CD4-positive, alpha-beta T cell treated with Interleukin-17A for 4 hours (primary cell): ENCODE data around the gene THADA.
"Not testable (repeated sequence)": the region's sequence is repeated elsewhere in the genome, so short reads cannot be mapped to it uniquely, and the experiment has no call there.

ENCODE experiments used
- DNase-seq: peaks from one replicate; pipeline ENCODE4 v3.0.0-alpha.2; 2020; ENCODE audit warnings: mixed read lengths

The THADA gene

DNA sequence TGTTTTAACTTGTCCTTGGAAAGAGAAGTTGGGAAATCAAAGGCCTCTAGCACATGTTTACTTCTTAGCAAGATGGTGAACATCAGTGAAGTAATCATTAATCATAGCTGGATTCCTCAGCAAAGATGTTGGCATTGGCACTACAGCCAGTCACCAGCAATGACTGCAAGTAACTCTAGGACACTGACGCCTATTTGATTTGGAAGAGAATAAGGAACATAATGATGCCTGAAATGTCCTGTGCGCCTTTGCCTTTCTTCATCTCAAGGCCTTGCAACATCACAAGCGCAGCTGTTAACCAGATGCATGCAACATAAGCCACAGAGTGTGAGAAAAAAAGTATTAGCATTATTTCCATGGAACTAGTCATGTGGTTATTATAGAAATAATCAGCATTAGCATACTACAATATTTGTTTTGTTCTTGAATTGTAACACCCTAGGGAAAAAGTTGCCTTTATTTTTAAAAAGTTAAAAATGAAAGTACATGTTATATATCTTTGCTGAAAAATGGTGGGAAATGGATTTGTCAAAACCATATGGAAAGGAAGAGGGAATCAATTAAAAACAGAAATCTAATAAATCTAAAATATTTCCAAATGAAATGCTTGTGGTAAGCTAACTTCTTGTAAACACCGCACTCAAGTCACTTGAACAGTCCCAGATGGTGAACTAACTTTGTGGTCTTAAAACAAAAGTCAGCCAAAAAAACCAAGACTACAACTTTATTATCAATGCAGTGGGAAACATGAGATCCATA is 55.6 kb downstream of the THADA start:
- no peak for DNase-seq

DNA sequence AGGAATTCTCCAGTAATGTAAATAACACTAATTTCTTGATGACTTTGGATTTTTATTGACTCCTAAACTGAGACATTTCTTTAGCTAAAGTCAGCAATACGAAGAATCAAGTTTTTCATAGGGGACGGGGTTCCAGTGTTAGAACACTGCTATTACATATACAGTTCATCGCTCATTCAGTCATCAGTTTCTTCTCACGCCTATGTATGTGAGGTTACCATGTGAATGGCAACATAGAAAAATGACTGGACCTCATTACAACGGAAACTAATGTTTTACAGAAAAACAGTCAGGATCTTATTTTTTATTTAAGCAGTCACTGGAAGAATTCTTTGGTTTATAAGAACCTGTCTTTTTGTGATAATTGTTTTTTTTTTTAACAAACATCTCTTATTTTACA is 56.4 kb downstream of the THADA start:
- DNase-seq: no peak

DNA sequence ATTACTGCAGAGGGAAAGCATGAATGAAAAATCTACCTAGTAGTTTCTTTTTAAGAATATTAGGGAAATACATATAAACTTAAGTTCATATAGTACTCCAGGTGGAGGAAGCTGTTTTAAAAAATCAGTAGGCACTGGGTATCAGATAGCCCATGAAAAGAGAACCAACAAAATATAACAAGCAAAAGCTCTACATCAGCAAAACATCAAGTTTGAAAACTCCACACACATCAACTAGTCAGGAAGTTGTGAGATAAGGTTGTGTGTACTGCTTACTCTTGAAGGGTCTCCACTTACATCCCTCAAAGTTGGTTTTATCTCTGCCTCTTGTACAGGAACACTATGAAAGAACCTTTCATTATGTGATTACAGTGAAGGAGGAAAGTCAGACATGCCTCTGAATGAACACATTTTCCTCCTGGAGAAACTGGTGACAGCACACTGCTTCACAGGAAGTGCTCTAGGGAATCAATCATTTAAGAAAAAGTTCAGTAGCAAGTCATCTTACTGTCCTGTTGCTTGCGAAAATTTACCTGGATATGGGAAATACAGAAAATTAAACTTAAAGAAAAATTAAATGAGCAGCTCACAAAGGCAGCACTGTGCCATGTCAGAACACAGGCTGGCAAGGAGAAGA is 57.7 kb downstream of the THADA start:
- no peak for DNase-seq

DNA sequence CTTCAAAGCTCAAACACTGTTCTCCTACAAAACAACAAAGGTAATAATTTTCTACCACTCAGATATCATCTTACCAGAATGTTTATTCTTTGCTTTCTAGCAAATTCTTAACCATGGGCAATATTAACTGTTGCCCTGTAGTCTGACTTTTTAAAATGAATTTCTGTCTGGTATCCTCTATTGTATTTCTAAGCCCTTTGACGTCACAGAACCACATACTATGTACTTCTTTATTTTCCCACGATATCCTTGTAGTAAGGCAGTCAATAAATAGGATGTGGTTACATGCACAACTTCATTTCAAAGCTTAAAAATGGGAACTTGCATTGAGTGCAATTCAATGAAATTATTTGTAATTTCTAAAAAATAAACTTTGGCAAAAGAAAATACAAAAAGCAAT is 58.7 kb downstream of the THADA start:
- no peak for DNase-seq

DNA sequence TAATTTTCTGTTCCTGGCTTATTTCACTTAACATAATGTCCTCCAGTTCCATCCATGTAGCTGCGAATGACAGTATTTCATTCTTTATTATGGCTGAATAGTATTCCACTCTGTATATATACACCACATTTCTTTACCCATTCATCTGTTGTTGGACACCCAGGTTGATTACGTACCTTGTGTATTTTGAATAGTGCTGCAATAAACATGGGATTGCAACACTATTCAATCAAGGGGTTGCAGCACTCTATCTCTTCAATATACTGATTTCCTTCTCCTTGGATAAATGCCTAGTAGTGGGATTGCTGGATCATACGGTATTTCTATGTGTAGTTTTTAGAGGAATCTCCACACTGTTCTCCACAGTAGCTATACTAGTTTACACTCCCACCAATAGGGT is 61.3 kb downstream of the THADA start:
- no peak for DNase-seq

DNA sequence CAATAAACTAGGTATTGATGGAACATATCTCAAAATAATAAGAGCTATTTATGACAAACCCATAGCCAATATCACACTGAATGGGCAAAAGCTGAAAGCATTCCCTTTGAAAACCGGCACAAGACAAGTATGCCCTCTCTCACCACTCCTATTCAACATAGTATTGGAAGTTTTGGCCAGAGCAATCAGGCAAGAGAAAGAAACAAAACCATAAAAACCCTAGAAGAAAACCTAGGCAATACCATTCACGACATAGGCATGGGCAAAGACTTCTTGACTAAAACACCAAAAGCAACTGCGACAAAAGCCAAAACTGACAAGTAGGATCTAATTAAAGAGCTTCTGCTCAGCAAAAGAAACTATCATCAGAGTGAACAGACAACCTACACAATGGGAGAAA is 63.3 kb downstream of the THADA start:
- DNase-seq: not testable (repeated sequence)

DNA sequence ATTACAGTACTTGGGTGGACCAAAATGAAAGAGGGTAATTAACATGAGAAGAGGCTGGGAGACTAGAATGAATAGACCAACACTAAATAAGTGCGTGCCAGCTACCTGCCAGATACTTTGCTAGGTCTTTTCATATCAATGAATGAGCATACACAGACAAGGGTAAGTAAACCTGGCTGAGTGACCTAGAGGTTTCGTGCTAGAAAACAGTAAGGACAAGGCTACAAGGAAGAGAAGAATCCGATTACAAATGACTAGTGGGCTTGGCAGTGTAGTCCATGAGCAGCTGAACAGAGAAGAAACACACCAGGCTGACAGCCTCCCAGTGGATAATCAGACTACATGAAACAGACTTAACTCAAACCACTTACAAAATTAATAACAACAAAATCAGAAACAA is 64.6 kb downstream of the THADA start:
- no peak for DNase-seq

DNA sequence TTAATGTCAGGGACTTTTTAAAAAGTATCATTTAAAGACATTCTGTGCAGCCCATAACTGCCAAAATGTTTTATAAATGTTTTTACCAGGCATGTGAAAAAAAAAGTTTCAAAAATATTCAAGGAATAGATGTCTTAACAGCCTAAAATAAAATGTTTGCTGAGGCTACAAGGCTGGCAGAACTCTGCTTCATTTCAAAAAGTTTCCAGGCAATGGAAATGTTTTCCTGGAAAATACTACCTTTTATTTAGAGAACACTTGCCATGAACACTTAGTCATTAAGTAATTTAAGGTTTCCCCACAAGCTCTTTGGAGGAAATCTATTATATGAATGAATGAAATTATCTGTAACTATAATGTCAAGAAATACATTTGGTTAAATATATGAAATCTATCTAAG is 68.8 kb downstream of the THADA start:
- no peak for DNase-seq

DNA sequence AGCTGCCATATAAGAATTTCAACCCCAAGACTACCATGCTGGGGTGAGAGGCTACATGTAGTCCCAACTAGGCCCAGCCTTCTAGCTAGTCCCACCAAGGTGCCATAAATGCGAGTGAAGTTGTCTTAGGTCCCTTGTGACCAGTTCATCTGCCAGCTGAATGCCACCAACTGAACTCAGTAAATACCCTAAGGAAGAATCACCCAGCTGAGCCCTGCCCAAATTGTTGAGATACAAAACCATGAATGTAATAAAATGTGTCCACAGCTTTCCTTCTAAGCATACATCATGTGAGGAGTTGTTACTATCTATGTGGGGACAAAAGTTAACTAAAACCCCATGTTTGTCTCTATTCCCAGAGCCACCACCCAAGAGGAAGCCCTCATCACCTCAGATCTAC is 70.3 kb downstream of the THADA start:
- no peak for DNase-seq

DNA sequence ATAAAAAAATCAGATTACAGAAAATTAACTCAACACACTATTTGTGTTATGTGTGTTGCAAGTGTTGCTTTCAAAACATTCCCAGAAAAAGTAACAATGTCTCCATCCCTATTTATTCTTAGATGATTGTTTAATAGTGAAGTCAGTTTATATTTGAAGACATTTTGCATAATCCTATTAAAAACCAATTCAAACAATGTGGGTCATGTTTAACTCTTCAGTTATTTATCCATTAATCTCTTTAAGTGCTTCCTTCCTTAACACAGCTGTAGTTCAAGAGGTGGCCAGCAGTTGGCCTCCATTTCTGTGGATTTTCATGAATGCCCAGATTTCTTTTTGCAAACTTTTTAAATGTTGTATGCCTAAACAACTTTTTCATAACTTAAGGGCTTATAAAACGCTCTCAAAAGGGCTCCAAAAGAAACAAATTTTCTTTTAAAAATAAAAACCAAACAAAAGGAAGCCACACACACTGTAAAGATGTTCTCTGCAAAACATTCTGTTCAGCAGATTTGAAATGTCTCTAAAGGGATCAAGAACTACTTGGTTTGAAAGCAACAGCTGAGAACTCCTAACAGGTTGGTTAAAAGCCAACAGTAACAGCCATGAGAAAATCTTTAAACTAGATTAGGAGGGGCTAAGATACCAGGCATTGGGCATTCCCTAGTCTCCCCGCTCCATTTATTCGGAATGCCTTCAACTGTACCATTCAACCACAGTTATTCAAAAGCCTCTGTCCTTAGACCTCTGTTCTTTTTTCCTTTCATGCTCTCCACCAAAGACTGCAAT is 71.5 kb downstream of the THADA start:
- DNase-seq: no peak

DNA sequence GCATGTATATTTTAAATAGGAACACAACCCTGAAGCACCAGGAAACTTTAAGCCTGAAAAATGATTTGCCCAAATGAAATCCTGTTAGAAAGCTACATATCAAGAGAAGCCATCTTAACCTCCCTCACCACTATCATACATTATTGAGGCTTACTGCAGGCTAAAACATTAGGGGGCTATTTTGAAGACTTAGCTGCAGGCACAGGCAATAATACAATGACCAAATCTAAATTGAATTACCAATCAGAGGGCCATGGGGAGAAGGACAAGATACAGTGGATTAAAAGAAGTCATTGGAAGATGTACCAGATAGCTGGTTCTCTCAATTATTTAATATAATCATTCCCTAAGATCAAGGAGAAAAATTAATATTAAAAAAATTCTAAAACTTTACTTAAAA is 73.7 kb downstream of the THADA start:
- no peak for DNase-seq

DNA sequence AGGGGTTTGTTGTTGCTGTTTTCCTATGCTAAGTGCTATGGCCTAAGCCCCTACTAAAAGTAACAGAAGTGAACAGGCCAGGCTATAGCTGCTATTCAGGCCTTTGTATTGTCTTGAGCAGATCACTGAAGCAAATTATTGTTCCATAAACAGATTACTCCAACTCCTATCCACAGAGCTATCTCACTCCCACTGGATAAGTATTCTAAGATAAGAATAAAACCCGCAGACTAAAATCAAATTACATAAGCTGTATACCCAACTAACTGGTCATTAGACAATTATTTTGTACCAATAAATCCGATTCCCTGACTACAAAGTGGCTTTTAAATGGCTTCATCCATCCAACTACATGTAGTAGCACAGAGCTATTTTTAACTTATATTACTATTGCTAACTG is 74.3 kb downstream of the THADA start:
- no peak for DNase-seq

DNA sequence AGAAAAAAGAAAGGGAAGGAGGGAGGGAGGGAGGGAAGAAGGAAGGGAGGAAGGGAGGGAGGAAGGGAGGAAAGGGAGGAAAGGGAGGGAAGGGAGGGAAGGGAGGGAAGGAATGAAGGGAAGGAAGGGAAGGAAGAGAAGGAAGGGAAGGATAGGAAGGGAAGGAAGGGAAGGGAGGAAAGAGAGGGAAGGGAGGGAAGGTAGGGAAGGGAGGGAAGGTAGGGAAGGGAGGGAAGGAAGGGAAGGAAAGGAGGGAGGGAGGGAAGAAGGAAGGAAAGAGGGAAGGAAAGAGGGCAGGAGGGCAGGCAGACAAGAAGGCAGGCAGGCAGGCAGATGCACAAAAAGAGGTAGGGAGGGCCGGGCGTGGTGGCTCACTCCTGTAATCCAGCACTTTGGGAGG is 74.9 kb downstream of the THADA start:
- no peak for DNase-seq

DNA sequence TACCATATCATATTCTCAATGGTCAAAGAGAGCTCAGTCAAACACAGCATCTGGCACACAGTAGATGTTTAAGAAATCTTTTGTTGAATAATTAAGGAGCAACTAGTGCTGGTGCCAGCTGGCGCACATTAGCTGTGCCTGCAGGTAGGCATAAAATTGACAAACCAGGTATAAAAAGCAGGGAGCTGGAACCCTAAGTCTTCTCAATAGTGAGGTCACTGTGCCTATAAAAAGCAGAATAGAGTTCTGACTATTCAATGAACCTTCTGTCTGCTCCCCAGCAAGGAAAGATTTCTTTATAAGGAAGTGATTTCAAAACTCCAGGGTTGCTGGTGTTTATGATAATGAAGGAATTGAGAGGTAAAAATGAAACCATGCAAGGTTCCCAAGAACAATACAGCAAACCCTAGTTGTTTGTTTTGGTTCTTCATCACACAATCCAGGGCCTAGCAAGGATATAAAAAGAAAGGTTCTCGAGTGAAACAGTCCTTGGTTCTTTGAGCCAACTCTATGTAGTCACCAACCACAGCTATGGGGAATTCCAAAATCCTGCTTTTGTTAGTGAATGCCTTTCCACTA is 76.1 kb downstream of the THADA start:
- no peak for DNase-seq

DNA sequence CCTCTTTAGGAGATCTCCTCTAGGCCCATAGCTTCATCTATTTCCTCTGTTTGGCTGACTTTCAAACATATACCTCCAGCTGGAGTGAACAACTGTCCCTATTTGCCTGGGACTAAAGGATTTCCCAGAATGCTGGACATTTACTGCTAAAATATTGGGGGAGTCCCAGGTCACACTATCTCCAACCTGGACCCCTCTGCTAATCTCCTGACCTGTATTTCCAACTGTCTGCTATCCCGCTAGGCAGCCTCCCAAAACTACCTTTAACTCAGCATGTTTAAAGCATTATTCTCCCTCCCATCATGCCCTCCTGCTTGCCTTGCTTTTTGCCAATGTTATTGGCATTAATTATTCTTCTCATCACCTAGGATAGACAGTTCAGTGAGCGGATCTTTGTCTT is 77.1 kb downstream of the THADA start:
- DNase-seq: no peak

DNA sequence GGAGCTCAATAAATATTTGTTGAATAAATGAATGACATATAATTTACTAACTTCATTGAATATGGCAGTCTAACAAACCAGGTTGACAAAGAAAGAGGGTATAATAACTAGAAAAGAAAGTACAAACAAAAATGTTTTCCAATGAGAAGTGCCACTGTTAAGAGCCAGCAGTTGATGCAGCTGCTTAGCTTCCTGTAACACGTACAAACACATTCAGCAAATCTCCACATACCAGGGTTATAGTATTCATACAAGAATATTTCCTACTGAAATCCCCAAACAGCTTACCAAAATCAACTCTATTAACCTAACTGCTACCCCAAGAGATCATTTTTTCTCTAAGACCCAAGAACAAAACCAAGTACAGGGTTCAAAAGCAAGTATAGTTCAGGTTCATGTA is 77.7 kb downstream of the THADA start:
- no peak for DNase-seq

DNA sequence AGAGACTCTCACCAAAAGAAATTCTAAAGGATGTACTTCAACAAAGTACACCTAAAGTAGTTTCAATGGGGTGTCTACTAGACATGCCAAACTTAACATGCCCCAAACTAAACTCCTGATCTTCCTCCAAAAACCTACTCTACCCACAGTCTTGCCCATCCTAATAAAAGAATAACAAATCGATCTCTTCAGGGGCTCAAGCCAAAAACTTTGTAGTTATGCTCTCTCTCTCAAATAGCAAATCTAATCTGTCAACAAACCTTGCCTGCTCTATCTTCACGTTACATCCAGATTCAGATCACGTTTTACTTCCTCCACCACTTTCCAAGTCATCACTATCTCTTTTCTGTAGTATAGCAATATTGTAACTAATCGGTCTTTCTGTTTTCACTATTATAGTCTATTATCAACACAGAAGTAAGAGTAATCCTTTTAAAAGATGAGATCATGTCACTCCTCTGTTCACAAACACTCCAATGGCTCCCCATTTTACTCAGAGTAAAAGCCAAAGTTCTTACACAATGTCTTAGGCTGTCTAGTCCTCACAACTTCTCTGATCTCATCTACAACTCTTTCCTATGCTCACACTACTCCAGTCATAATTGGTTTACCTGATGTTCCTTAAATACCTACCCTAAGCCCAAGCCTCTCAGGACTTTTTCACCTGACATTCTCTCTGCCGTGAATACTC is 79.9 kb downstream of the THADA start:
- no peak for DNase-seq

DNA sequence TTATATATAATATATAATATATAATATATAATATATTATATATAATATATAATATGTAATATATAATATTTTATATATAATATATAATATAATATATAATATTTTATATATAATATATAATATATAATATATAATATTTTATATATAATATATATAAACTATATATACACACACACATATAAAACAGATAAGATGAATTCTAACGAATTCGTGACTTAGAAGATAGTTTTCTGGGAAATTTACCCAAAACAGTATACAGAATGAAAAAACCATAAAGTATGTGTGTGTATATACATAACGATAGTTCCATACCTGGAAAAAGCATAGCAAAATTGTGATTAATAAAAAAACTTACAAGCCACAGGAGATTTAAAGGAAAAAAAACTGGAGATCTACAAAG is 80.6 kb downstream of the THADA start:
- no peak for DNase-seq

DNA sequence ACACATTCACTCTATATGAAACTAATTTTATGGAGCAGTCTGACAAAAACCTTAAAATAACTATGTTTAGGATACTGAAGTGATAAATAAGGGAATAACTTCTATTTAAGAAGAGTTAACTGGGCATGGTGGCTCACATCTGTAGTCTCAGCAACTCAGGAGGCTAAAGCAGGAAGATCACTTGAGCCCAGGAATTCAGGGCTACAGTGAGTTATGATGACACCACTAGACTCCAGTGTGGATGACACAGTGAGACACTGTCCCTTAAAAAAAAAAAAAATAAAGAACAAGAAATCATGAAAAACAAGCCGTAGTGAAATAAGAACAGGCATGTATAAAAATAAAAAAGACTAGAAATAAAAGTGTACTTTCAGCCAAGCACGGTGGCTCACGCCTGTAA is 82.0 kb downstream of the THADA start:
- no peak for DNase-seq

DNA sequence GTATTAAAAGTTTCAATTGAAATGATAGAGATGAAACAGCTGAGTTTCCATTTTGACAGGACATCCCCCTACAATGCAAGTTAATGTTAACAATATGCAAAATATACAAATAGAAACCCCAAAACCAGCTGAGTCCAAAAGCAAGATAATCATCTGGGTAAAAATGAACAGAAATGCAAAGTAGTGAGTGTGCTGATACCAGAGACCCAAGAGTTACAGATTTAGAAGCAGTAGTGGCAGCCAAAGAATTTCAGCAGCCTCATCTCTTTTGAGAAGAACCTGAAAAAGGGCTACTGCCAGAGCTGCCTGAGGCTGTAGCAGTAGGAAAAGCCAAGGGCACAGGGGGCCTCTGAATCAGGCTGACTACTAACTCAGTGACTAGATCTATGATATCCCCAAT is 82.6 kb downstream of the THADA start:
- no peak for DNase-seq

DNA sequence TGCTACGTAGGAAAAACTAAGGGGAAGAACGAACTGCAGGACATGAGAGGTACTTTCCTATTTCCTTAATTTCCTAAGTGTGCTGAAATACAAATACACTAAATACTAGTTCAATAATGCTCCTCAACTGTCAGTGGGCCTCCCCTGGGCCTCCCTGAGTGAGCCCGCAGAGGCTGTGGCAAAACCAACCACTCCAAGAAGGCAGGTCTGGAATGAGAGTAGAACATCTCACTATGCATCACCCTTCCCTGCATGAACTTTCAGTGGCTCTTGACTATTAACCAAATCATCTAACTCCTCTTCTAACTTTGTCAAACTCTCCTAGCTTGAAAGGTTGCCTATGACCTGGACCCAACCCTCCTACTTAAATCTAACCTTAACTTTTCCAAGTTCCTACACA is 84.6 kb downstream of the THADA start:
- DNase-seq: no peak

DNA sequence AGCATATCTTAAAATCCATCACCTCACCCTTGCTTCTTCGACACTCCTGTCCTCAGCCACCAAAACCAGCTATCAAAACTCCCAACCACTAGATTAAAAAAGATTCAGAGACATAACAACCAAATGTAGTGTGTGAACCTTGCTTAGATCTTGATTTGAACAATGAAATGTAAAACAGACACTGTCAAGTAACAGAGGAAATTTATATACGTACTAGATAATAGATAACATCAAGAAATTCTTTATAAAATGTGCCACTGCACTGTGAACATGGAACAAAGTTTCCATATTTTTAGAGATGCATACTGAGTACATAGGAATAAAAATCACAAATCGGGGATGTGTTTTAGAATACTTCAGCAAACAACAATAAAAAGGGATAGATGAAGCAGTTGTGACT is 86.0 kb downstream of the THADA start:
- no peak for DNase-seq

DNA sequence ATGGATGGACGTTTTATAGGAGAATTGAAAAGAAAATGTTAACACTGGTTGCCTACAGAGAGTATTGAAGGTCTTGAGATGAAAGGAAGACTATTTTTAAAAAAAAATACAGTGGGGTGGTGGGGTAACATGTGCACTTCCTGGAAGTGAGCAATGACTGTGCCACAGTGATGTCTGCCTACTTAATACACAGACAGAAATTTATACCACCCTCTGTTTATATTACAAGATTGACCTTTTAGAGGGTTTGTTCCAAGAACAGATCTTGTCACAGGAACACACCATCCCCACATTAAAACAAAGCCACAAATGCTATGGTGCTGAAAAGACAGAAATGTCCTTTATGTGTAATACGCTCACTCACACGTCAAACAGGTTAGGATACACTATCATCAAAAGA is 87.6 kb downstream of the THADA start:
- DNase-seq: no peak
